ENCODE results near the gene PTGER4.
"Not testable (repeated sequence)": the region's sequence is repeated elsewhere in the genome, so short reads cannot be mapped to it uniquely, and the experiment has no call there.

The PTGER4 gene

GRCh38 chr5:40653221-40654022 is 26.3 kb upstream of the PTGER4 start:
- DNase-seq = no peak
- no peaks in the 10 kb centered on the region for H3K9me3 ChIP-seq (ENCODE audit: severe bottlenecking)
- TF ChIP-seq, protein P1, sequence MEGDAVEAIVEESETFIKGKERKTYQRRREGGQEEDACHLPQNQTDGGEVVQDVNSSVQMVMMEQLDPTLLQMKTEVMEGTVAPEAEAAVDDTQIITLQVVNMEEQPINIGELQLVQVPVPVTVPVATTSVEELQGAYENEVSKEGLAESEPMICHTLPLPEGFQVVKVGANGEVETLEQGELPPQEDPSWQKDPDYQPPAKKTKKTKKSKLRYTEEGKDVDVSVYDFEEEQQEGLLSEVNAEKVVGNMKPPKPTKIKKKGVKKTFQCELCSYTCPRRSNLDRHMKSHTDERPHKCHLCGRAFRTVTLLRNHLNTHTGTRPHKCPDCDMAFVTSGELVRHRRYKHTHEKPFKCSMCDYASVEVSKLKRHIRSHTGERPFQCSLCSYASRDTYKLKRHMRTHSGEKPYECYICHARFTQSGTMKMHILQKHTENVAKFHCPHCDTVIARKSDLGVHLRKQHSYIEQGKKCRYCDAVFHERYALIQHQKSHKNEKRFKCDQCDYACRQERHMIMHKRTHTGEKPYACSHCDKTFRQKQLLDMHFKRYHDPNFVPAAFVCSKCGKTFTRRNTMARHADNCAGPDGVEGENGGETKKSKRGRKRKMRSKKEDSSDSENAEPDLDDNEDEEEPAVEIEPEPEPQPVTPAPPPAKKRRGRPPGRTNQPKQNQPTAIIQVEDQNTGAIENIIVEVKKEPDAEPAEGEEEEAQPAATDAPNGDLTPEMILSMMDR (IDR thresholded peaks at IDR 0.05; ENCODE audit: low read depth, low read length) = no peak
- H3K27ac ChIP-seq = no peak overlapping the region
- H3K4me3 ChIP-seq (ENCODE audit: low read depth, low read length) = no peak overlapping the region
- no peaks in the 10 kb centered on the region for H3K36me3 ChIP-seq
- H3K27me3 ChIP-seq (ENCODE audit: insufficient read depth, low read depth, severe bottlenecking) = no peaks in the 10 kb centered on the region

- Histone ChIP-seq H3K9me3 (ENCODE audit: severe bottlenecking) (no peaks in the 10 kb centered on the region), H3K36me3 (no peaks in the 10 kb centered on the region), H3K27me3 (ENCODE audit: insufficient read depth, low read depth, severe bottlenecking) (no peaks in the 10 kb centered on the region), H3K27ac (no peak overlapping the region), H3K4me3 (ENCODE audit: low read depth, low read length) (no peak overlapping the region)
- no peak for DNase-seq
- TF ChIP-seq, protein P1 (IDR thresholded peaks at IDR 0.05; ENCODE audit: low read depth, low read length) = no peak
These were observed 25.2 kb upstream of the PTGER4 start for GRCh38 chr5:40654377-40654991.

DNA sequence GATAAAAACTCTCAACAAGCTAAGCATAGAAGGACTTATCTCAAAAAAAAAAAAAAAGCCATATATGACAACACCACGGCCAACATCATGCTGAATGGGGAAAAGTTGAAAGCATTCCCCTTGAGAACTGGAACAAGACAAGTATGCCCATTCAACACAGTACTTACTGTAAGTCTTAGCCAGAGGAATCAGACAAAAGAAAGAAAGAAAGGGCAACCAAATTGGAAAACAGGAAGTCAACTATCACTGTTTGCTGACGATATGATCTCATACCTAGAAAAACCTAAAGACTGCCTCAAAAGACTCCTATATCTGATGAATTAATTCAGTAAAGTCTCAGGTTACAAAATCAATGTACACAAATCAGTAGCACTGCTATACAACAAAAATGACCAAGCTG is 24.6 kb upstream of the PTGER4 start:
- Histone ChIP-seq H3K9me3 (ENCODE audit: severe bottlenecking) (no peaks in the 10 kb centered on the region), H3K4me3 (ENCODE audit: low read depth, low read length) (no peak overlapping the region), H3K27ac (no peak overlapping the region), H3K27me3 (ENCODE audit: insufficient read depth, low read depth, severe bottlenecking) (no peaks in the 10 kb centered on the region), H3K36me3 (no peaks in the 10 kb centered on the region)
- TF ChIP-seq, protein P1 (IDR thresholded peaks at IDR 0.05; ENCODE audit: low read depth, low read length) = no peak
- DNase-seq = no peak

- not testable (repeated sequence) for H3K27ac ChIP-seq; H3K4me3 ChIP-seq (ENCODE audit: low read depth, low read length); H3K36me3 ChIP-seq; H3K9me3 ChIP-seq (ENCODE audit: severe bottlenecking); DNase-seq; H3K27me3 ChIP-seq (ENCODE audit: insufficient read depth, low read depth, severe bottlenecking)
These were observed 23.6 kb upstream of the PTGER4 start for GRCh38 chr5:40656091-40656490.

DNA sequence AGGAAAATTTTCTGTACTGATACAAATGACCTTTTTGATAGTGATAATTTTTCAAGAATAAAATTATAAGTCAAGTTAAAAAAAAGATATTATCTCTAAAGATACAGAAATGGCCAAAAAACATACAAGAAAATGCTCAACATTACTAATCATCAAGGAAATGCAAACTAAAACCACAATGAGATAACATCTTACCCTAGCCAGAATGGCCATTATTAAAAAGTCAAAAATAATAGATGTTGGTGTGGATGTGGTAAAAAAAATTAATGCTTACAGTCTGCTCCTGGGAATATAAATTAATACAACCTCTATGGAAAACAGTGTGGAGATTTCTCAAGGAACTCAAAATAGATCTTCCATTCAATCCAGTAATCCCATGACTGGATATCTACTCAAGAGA is 22.9 kb upstream of the PTGER4 start:
- DNase-seq = no peak
- H3K27ac ChIP-seq = no peak overlapping the region
- no peaks in the 10 kb centered on the region for H3K36me3 ChIP-seq
- H3K4me3 ChIP-seq (ENCODE audit: low read depth, low read length) = no peak overlapping the region
- no peaks in the 10 kb centered on the region for H3K27me3 ChIP-seq (ENCODE audit: insufficient read depth, low read depth, severe bottlenecking)
- TF ChIP-seq, protein P1 (IDR thresholded peaks at IDR 0.05; ENCODE audit: low read depth, low read length) = no peak
- no peaks in the 10 kb centered on the region for H3K9me3 ChIP-seq (ENCODE audit: severe bottlenecking)

- TF ChIP-seq, protein P1 (IDR thresholded peaks at IDR 0.05; ENCODE audit: low read depth, low read length) = no peak
- DNase-seq = no peak
- no peaks in the 10 kb centered on the region for H3K27me3 ChIP-seq (ENCODE audit: insufficient read depth, low read depth, severe bottlenecking)
- H3K27ac ChIP-seq = no peak overlapping the region
- H3K4me3 ChIP-seq (ENCODE audit: low read depth, low read length) = no peak overlapping the region
- H3K9me3 ChIP-seq (ENCODE audit: severe bottlenecking) = no peaks in the 10 kb centered on the region
- H3K36me3 ChIP-seq = no peaks in the 10 kb centered on the region
These were observed 19.0 kb upstream of the PTGER4 start for GRCh38 chr5:40660751-40661150.
